Measurements from ENCODE around the gene APOL3.
"Not testable (repeated sequence)": the region's sequence is repeated elsewhere in the genome, so short reads cannot be mapped to it uniquely, and the experiment has no call there.

The APOL3 gene

DNA sequence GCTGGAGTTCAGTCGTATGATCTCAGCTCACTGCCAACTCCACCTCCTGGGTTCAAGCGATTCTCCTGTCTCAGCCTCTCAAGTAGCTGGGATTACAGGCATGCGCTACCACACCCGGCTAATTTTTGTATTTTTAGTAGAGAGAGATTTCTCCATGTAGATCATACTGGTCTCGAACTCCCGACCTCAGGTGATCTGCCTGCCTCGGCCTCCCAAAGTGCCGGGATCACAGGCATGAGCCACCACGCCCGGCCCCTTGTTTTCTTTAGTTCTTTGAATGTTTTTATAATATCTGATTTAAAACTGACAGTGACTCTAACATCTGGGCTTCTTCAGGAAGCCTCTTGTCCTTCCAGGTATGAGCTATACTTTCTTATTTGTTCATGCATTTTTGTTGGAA lies 61.0 kb downstream of the APOL3 start:
- DNase-seq: not testable (repeated sequence)

DNA sequence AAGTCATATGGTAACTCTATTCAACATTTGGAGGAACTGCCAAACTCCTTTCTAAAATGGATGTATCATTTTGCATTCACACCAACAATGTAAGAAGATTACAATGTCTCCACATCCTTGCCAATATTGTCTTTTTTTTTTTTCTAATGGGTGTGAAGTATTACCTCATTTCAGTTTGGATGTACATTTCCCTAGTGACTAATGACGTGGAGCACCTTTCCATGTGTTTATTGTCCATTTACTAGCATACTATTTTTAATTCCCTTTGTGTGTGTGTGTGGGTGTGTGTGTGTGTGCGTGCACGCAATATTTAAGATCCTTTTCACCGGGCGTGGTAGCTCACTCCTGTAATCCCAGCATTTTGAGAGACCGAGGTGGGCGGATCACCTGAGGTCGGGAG lies 62.7 kb downstream of the APOL3 start:
- no peak for DNase-seq

DNA sequence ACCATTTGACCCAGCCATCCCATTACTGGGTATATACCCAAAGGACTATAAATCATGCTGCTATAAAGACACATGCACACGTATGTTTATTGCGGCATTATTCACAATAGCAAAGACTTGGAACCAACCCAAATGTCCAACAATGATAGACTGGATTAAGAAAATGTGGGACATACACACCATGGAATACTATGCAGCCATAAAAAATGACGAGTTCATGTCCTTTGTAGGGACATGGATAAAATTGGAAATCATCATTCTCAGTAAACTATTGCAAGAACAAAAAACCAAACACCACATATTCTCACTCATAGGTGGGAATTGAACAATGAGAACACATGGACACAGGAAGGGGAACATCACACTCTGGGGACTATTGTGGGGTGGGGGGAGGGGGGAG lies 69.8 kb downstream of the APOL3 start:
- not testable (repeated sequence) for DNase-seq

Measured in NCI-H748 treated with DMSO at 0.1 percent for 48 hours (cell line).